HG02973 (cell line): ENCODE measurements around the gene RASL10A.

ENCODE experiments used
- ATAC-seq: cut with Tn5 transposase; IDR thresholded peaks from one replicate; pipeline ENCODE4 v1.9.1; 2021; ENCODE audit warnings: moderate library complexity; ENCODE audit not compliant: unreplicated experiment

The RASL10A gene

GRCh38 chr22:29325356-29325755 is 9.9 kb upstream of the RASL10A start:
- no peak for ATAC-seq

- no peak for ATAC-seq
Observed at GRCh38 chr22:29323641-29324040, 8.1 kb upstream of the RASL10A start.

DNA sequence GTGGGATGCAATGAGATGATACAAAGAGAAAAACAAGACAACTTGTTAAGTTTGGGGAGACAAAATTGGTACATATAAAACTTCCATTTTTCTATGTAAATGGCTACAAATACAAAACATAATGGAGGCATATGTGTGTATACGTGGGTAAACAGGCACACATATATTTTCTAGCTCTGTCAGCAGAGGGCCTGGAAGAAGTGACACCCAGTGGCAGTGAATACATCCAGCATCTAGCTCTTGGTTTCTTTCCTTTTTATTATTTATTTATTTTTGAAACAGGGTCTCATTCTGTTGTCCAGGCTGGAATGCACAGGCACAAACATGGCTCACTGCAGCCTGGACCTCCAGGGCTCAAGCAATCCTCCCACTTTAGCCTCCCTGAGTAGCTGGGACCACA is 5.0 kb upstream of the RASL10A start:
- ATAC-seq, result no peak

GRCh38 chr22:29319072-29319471 is 3.6 kb upstream of the RASL10A start:
- ATAC-seq, result no peak

DNA sequence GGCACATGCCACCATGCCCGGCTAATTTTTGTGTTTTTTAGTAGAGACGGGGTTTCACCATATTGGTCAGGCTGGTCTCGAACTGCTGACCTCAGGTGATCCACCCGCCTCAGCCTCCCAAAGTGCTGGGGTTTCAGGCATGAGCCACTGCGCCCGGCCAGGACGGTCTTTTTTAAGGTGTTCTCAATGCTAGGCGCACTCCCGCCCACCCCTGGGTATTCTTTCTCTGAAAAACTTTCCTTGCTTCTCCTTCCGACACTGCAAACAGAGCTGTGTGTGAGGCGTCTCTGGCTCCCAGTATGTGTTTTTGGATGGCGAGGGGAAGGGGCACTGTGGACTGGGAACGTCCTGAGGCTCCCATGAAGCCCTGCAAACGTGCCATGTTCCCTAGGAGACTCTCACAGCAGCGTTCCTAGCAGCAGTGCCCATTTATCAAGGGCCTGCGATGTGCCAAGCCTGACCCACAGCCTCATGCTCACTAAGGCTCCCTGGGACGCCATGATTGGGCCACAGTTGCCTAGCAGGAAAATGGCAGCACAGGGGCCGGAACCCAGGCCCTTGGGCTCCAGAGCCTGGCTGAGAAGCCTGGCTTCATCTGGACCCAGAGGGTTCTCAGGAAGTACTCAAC is 2.4 kb upstream of the RASL10A start:
- no peak for ATAC-seq

GRCh38 chr22:29316141-29316828 is 788 bp upstream of the RASL10A start:
- no peak for ATAC-seq

DNA sequence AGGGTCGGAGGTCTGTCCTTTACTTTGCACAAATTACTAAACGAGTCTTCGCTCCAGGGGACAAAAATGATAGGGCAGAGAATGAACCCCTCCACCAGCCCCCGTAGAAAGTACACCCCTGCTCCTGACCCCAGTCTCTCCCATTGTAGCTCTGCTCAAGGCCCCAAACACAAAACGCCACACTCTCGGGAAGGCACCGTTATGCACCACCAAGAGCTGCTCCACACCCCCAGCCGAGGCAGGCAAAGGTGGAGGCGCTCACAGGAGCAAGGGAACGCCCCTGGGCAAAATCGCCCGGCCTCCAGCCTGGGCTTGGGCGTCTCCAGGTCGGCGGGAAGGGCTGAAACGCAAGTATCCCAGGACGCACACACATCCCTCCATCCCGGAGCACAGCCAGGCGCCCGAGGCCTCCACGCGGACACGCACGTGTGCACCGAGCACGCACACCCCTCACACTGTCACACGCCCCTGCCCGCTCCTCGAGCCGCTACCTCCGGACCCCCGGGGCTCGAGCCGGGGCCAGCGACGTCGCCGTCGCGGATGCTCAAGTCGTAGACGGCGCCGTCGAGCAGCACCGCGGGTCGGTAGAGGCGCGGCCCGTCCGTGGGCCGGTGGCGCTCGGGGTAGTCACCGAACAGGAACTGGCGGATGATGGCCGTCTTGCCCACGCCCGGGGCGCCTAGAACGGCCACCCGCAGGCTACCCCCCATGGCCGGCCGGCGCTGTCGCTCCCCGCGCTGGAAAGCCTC is 786 bp downstream of the RASL10A start:
- no peak for ATAC-seq

GRCh38 chr22:29313576-29314466 is 1.7 kb downstream of the RASL10A start:
- no peak for ATAC-seq

GRCh38 chr22:29313126-29313575 is 2.3 kb downstream of the RASL10A start:
- ATAC-seq, result no peak

DNA sequence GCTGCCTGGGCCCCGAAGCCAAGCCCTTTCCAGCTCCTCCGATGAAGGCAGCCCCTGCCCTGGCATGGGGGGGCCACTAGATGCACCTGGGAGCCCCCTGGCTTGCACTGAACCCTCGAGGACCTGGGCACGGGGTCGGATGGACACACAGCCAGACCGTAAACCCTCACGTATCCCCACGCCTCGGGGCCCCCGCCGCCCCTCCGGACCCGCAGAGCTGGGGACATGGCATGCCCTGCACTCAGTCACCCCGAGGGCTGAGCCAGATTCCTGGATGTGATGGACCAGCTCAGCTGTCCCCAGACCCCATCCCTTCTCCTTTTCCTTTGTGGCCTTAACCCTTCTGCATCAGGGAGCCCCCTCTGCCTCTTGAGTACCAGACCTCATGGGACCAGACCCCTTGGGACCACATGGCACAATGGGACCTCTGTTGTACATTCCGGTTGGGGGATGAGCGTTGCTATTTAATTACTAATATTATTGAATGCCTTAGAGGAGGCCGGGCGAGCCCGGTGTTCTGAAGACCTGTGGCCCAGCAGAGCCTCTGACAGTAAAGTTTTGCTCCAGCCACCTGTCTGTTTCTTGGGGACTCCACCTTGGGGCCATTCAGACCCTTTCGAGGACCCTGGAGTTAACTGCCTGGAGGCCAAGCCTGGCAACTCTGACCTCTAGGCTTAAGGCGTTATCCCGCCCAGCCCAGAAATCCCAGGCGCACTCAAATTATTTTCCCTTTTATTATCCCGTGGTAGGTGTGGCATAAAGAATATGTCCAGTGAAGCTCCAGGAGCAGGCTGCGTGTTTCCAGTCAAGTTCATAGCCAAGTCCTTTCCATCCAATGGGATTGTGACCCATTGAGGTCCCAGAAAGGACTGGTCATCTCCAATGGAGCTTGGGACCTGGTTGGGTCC is 3.0 kb downstream of the RASL10A start:
- ATAC-seq, result no peak

GRCh38 chr22:29311464-29312217 is 3.9 kb downstream of the RASL10A start:
- no peak for ATAC-seq

- ATAC-seq, result no peak
Observed at GRCh38 chr22:29310863-29311339, 4.6 kb downstream of the RASL10A start.

GRCh38 chr22:29310065-29310862 is 5.2 kb downstream of the RASL10A start:
- ATAC-seq, result no peak

- no peak for ATAC-seq
Observed at GRCh38 chr22:29309332-29310064, 6.0 kb downstream of the RASL10A start.

- ATAC-seq, result no peak
Observed at GRCh38 chr22:29308791-29309262, 6.7 kb downstream of the RASL10A start.

- no peak for ATAC-seq
Observed at GRCh38 chr22:29308148-29308790, 7.2 kb downstream of the RASL10A start.

GRCh38 chr22:29307596-29308147 is 7.8 kb downstream of the RASL10A start:
- ATAC-seq, result no peak
